Measurements from ENCODE around the gene CABLES1. TPM values are rescaled to one million over a fixed set of nuclear protein-coding genes. Genes with fewer than 3 reads are reported as not detected.

Gene CABLES1
- total and polyA plus RNA-seq, 2 of the 8 experiments (the other 6 are each of a cell fraction or from before 2014, with no cell fraction given) = 9.2 to 26.4 TPM

DNA sequence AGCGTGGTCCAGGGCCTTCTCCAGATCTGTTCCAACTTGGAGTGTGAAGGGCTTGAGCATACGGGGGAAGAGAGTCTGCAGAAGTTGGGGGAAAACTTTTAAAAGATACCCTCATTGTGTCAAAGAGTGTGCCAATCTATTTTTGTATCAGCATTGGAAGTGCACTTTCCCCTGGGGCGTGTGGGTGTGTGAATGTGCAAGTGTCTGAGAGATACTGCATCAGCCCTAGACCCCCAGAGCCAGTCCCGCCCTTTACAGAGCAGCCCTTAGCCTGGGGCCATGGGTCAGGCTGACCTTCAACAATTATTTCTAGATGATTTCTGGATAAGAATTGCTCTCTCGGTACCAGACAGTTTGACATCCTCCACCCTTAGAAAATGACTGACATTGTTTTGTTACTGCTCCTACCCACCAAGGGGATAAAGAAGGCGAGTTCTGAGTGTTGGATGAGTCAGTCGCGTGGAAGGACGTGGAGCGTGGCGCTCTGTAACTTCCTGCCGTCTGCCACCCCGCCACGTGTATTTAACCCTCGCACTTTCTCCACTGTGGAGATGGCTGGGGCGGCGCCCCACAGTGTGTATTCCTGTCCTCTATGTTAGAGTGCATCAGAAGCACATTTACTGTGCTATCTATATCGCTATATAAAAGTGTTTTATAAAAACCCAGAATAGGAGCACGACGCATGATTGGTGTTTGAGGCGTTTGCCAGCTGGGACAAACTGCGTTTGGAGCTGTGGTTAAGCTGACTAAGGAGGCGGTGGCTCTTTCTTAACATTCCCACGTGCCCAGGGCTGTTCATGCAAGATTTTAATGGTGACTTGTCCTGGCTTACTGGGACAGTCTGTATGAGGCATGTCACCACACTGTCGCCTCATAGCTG, 122.6 kb downstream of the CABLES1 start:
- H3K23ac ChIP-seq (ENCODE audit: insufficient read length) = no peak overlapping the region
- H3K9ac ChIP-seq (replicated peaks in 1 of 4; ENCODE audit: extremely low read depth in 1 of 4, low read depth in 3 of 4, low read length in 3 of 4) = no peak overlapping the region
- H2BK120ac ChIP-seq (replicated peaks; ENCODE audit: low read depth, low read length) = no peak overlapping the region
- WGBS, 2 experiments (ENCODE audit: extremely low coverage in 1 of 2, insufficient coverage in 1 of 2, insufficient read length in 1 of 2, insufficient replicate concordance in 2 of 2, low coverage in 1 of 2, low lambda C conversion rate in 2 of 2, missing lambda C conversion rate in 1 of 2) = 91% methylated on average over 25 of the region's 25 CpGs; no CpG with 5 or more reads in 1 of the 2 experiments
- H2BK12ac ChIP-seq (ENCODE audit: low read depth, low read length) = 0 out of 2 replicates have a peak overlapping the region, but pooled peaks have one; percentile 60
- FAIRE-seq (no peak), DNase-seq (ENCODE audit: low read depth in 1 of 2, low spot score in 2 of 2) (no peak)
- H4K91ac ChIP-seq (replicated peaks; ENCODE audit: insufficient read length, low read length) = no peak overlapping the region
- no peak overlapping the region for H3K27ac ChIP-seq (ENCODE audit: low read depth, low read length)
- H3K4me2 ChIP-seq (ENCODE audit: insufficient read depth in 1 of 2, low read depth in 2 of 2, low read length in 2 of 2) = no peak overlapping the region
- no peak overlapping the region for H2AK5ac ChIP-seq (ENCODE audit: low read depth, low read length)
- H3K27me3 ChIP-seq (replicated peaks in 1 of 4; ENCODE audit: control insufficient read depth in 3 of 4, extremely low read depth in 1 of 4, insufficient read depth in 3 of 4, low read length in 3 of 4) = no peaks in the 10 kb centered on the region
- no peak overlapping the region for H4K8ac ChIP-seq (ENCODE audit: extremely low read depth, insufficient read depth, low read length)
- no peaks in the 10 kb centered on the region for H4K20me1 ChIP-seq (replicated peaks in 1 of 2; ENCODE audit: control insufficient read depth in 1 of 2, insufficient read depth in 2 of 2, low read length in 2 of 2)
- H2AFZ ChIP-seq (ENCODE audit: low read length) = no peak overlapping the region
- peak overlapping the region; percentile 60; the same call in 1 of the 2 replicates for H2BK5ac ChIP-seq (ENCODE audit: low read depth, low read length)
- H3K4ac ChIP-seq (replicated peaks; ENCODE audit: insufficient read length, low read depth, low read length) = no peak overlapping the region
- H2BK20ac ChIP-seq (ENCODE audit: low read length) = 0 out of 2 replicates have a peak overlapping the region, but pooled peaks have one; percentile 51
- ChIA-PET POLR2A (ENCODE audit: partially characterized antibody) (interaction anchor here (4.0 kb wide), 1 partner anchor 26 kb away, joined by 10 read pairs; no protein-coding TSS in a partner anchor), CTCF (ENCODE audit: partially characterized antibody) (interaction anchor here (0.7 to 2.3 kb wide), 7 partner anchors 8 to 154 kb away, joined by 3 to 7 read pairs (median 4); no protein-coding TSS in a partner anchor)
- no peak overlapping the region for H3K14ac ChIP-seq (ENCODE audit: insufficient read length)
- peak overlapping the region; percentile 24; the same call in 1 of the 2 replicates for H3K18ac ChIP-seq (ENCODE audit: extremely low read depth, low read length)
- no peak overlapping the region for H2BK15ac ChIP-seq (ENCODE audit: low read length)
- no peaks in the 10 kb centered on the region for H3K23me2 ChIP-seq (ENCODE audit: low read depth, low read length)
- H3K4me1 ChIP-seq (replicated peaks in 1 of 4; ENCODE audit: control insufficient read depth in 3 of 4, insufficient read depth in 4 of 4, low read length in 3 of 4) = peaks cover 16 to 23% (median 19%) of the 10 kb centered on the region in 4 experiments
- no peak overlapping the region for H4K5ac ChIP-seq (ENCODE audit: insufficient read length, low read depth, low read length)
- no peak overlapping the region for H3K4me3 ChIP-seq (ENCODE audit: extremely low read depth in 1 of 4, insufficient read depth in 2 of 4, low read depth in 3 of 4, low read length in 4 of 4)
- H3K79me2 ChIP-seq (ENCODE audit: control insufficient read depth in 1 of 2, insufficient read depth in 2 of 2, low read length in 2 of 2) = no peaks in the 10 kb centered on the region
- H3K79me1 ChIP-seq (ENCODE audit: low read depth, low read length) = no peaks in the 10 kb centered on the region
- H3K36me3 ChIP-seq (ENCODE audit: control insufficient read depth in 2 of 4, insufficient read depth in 4 of 4, low read length in 3 of 4) = peaks cover 0 to 47% (median 29%) of the 10 kb centered on the region in 4 experiments
- no peaks in the 10 kb centered on the region for H3K9me3 ChIP-seq (ENCODE audit: insufficient read depth in 2 of 2, low read depth in 1 of 2, low read length in 1 of 2)
- H3K56ac ChIP-seq (replicated peaks; ENCODE audit: insufficient read length, low read depth, low read length) = no peak overlapping the region
- TF ChIP-seq POLR2AphosphoS5 (IDR thresholded peaks at IDR 0.05; ENCODE audit: low read depth, low read length) (no peak), EZH2 (IDR thresholded peaks at IDR 0.05; ENCODE audit: low read depth, low read length, severe bottlenecking) (no peak), SUZ12 (IDR thresholded peaks at IDR 0.05; ENCODE audit: low read length) (no peak), BCL11A (IDR thresholded peaks at IDR 0.05; ENCODE audit: low read depth in 2 of 2, low read length in 2 of 2) (no peak), CBX5 (IDR thresholded peaks at IDR 0.05; ENCODE audit: low read depth, low read length) (no peak), EP300 (IDR thresholded peaks at IDR 0.05; ENCODE audit: borderline replicate concordance in 1 of 2, low read depth in 2 of 2, low read length in 2 of 2) (no peak), CHD2 (IDR thresholded peaks at IDR 0.05; ENCODE audit: low read length) (no peak), SIRT6 (IDR thresholded peaks at IDR 0.05; ENCODE audit: low read length) (no peak), KDM4A (IDR thresholded peaks at IDR 0.05; ENCODE audit: low read depth, low read length, severe bottlenecking) (no peak)
- TF ChIP-seq, protein P1, sequence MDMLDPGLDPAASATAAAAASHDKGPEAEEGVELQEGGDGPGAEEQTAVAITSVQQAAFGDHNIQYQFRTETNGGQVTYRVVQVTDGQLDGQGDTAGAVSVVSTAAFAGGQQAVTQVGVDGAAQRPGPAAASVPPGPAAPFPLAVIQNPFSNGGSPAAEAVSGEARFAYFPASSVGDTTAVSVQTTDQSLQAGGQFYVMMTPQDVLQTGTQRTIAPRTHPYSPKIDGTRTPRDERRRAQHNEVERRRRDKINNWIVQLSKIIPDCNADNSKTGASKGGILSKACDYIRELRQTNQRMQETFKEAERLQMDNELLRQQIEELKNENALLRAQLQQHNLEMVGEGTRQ (IDR thresholded peaks at IDR 0.05; ENCODE audit: low read length) = no peak
